Measurements from ENCODE around the gene AHCTF1. TPM values are rescaled to one million over a fixed set of nuclear protein-coding genes. Genes with fewer than 3 reads are reported as not detected.

AHCTF1 gene
- total and polyA plus RNA-seq, 8 donors: 5.9 to 49.0 (median 24.5) TPM

GRCh38 chr1:246906833-246907232 is 24.9 kb downstream of the AHCTF1 start:
- Histone ChIP-seq H3K36me3 (peaks cover 36 to 95% (median 84%) of the 10 kb centered on the region in 4 donors), H3K4me3 (no peak overlapping the region), H3K4me1 (peaks cover 0 to 9% (median 2%) of the 10 kb centered on the region in 4 donors), H3K27ac (no peak overlapping the region), H3K9me3 (no peaks in the 10 kb centered on the region), H3K27me3 (no peaks in the 10 kb centered on the region)
- TF ChIP-seq POLR2AphosphoS5 (IDR thresholded peaks at IDR 0.05) (no peak), EP300 (IDR thresholded peaks at IDR 0.05) (no peak), POLR2A (IDR thresholded peaks at IDR 0.05) (no peak)
- TF ChIP-seq, protein P1, sequence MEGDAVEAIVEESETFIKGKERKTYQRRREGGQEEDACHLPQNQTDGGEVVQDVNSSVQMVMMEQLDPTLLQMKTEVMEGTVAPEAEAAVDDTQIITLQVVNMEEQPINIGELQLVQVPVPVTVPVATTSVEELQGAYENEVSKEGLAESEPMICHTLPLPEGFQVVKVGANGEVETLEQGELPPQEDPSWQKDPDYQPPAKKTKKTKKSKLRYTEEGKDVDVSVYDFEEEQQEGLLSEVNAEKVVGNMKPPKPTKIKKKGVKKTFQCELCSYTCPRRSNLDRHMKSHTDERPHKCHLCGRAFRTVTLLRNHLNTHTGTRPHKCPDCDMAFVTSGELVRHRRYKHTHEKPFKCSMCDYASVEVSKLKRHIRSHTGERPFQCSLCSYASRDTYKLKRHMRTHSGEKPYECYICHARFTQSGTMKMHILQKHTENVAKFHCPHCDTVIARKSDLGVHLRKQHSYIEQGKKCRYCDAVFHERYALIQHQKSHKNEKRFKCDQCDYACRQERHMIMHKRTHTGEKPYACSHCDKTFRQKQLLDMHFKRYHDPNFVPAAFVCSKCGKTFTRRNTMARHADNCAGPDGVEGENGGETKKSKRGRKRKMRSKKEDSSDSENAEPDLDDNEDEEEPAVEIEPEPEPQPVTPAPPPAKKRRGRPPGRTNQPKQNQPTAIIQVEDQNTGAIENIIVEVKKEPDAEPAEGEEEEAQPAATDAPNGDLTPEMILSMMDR (IDR thresholded peaks at IDR 0.05): no peak
- WGBS, 5 donors: 26 to 67% (median 53%) methylated on average over 1 of the region's 1 CpG
- intact Hi-C loops (cut with DNase I; ENCODE audit: low total_unique reads): loop anchor here (10.0 kb wide), 1 partner anchor 58 kb away; no protein-coding TSS in a partner anchor
- no peak for DNase-seq

- Histone ChIP-seq H3K4me3 (no peak overlapping the region), H3K27ac (no peak overlapping the region), H3K36me3 (peaks cover 66 to 100% (median 100%) of the 10 kb centered on the region in 4 donors), H3K27me3 (no peaks in the 10 kb centered on the region), H3K9me3 (no peaks in the 10 kb centered on the region), H3K4me1 (peaks cover 0 to under 1% (median 0%) of the 10 kb centered on the region in 4 donors)
- TF ChIP-seq POLR2A (IDR thresholded peaks at IDR 0.05) (no peak), POLR2AphosphoS5 (IDR thresholded peaks at IDR 0.05) (no peak), EP300 (IDR thresholded peaks at IDR 0.05) (no peak)
- TF ChIP-seq, protein P1 (IDR thresholded peaks at IDR 0.05): no peak
- intact Hi-C loops (cut with DNase I; ENCODE audit: low total_unique reads): loop anchor here (10.0 kb wide), 1 partner anchor 63 kb away; no protein-coding TSS in a partner anchor
- DNase-seq: no peak
- 91 to 95% (median 92%) methylated on average over 5 of the region's 5 CpGs for WGBS, 5 donors
Observed at GRCh38 chr1:246901874-246902273, 29.9 kb downstream of the AHCTF1 start.

GRCh38 chr1:246897302-246897701 is 34.4 kb downstream of the AHCTF1 start:
- Histone ChIP-seq H3K9me3 (no peaks in the 10 kb centered on the region), H3K36me3 (peaks cover 56 to 100% (median 99%) of the 10 kb centered on the region in 4 donors), H3K27ac (no peak overlapping the region), H3K27me3 (no peaks in the 10 kb centered on the region), H3K4me3 (no peak overlapping the region), H3K4me1 (no peaks in the 10 kb centered on the region)
- intact Hi-C loops (cut with DNase I; ENCODE audit: low total_unique reads): no loop called here
- no peak for DNase-seq
- TF ChIP-seq EP300 (IDR thresholded peaks at IDR 0.05) (no peak), POLR2A (IDR thresholded peaks at IDR 0.05) (no peak), POLR2AphosphoS5 (IDR thresholded peaks at IDR 0.05) (no peak)
- TF ChIP-seq, protein P1 (IDR thresholded peaks at IDR 0.05): no peak
- 93 to 99% (median 97%) methylated on average over 5 of the region's 5 CpGs for WGBS, 5 donors

GRCh38 chr1:246893191-246893939 is 38.4 kb downstream of the AHCTF1 start:
- no peaks in the 10 kb centered on the region for H3K27me3 ChIP-seq
- H3K36me3 ChIP-seq: peaks cover 42 to 96% (median 95%) of the 10 kb centered on the region in 4 donors
- H3K27ac ChIP-seq: no peak overlapping the region
- 88 to 93% (median 90%) methylated on average over 5 of the region's 5 CpGs for WGBS, 5 donors
- H3K4me1 ChIP-seq: no peaks in the 10 kb centered on the region
- H3K4me3 ChIP-seq: no peak overlapping the region
- DNase-seq: no peak
- intact Hi-C loops (cut with DNase I; ENCODE audit: low total_unique reads): no loop called here
- H3K9me3 ChIP-seq: no peaks in the 10 kb centered on the region
- no peak for TF ChIP-seq POLR2A (IDR thresholded peaks at IDR 0.05)
- TF ChIP-seq POLR2AphosphoS5 (IDR thresholded peaks at IDR 0.05): no peak
- TF ChIP-seq, protein P1 (IDR thresholded peaks at IDR 0.05): no peak
- no peak for TF ChIP-seq EP300 (IDR thresholded peaks at IDR 0.05)
